Measurements from ENCODE around the gene CKAP5.
"Not testable (repeated sequence)": the region's sequence is repeated elsewhere in the genome, so short reads cannot be mapped to it uniquely, and the experiment has no call there.

CKAP5 gene

DNA sequence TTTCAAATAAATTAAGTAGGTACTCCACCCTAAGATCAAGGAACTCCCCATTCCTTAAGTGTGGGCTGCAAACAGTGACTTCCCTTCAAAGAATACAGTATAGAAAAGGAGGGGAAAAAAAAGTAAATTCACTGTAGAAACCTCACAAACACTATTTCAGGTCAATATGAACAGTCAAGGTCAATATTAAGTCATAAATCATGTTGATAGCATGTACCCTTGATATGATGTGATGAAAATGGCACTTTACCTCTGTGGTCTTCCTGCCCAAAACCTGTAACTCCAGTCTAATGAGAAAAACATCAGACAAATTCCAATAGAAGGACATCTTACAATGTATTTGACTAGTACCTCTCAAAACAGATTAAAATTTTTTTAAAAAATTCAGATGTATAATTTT lies 8.2 kb downstream of the CKAP5 start:
- TF ChIP-seq GATA1 (IDR thresholded peaks at IDR 0.05; ENCODE audit: low read depth, low read length): no peak
- TF ChIP-seq POLR2A (IDR thresholded peaks at IDR 0.05; ENCODE audit: low read length): no peak
- DNase-seq: no peak

- no peak for TF ChIP-seq GATA1 (IDR thresholded peaks at IDR 0.05; ENCODE audit: low read depth, low read length)
- no peak for TF ChIP-seq POLR2A (IDR thresholded peaks at IDR 0.05; ENCODE audit: low read length)
These were observed 9.2 kb downstream of the CKAP5 start for GRCh38 chr11:46836870-46837269.

GRCh38 chr11:46836431-46836830 lies 9.6 kb downstream of the CKAP5 start:
- TF ChIP-seq GATA1 (IDR thresholded peaks at IDR 0.05; ENCODE audit: low read depth, low read length) (no peak), POLR2A (IDR thresholded peaks at IDR 0.05; ENCODE audit: low read length) (no peak)
- DNase-seq: no peak

More at GRCh38 chr11:46836870-46837269, 9.2 kb downstream of the CKAP5 start:
- peak in 1 of 2 experiments; percentile 41 for DNase-seq

DNA sequence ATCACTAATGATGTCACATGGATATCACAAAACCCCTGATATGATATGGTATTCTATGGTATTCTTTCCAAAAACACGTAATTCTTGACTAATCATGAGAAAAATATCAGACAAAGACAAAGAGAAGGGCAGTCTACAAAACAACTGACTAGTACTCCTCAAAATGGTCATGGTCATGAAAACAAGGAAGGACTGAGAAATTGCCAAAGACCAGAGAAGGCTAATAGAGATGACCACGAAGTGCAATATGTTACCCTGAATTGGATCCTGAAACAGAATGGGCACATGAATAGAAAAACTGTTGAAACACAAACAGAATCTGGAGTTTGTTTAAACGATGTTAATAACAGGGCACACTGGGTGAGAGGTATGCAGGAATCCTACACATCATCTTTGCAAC lies 10.2 kb downstream of the CKAP5 start:
- DNase-seq: no peak
- TF ChIP-seq GATA1 (IDR thresholded peaks at IDR 0.05; ENCODE audit: low read depth, low read length) (no peak), POLR2A (IDR thresholded peaks at IDR 0.05; ENCODE audit: low read length) (no peak)

DNA sequence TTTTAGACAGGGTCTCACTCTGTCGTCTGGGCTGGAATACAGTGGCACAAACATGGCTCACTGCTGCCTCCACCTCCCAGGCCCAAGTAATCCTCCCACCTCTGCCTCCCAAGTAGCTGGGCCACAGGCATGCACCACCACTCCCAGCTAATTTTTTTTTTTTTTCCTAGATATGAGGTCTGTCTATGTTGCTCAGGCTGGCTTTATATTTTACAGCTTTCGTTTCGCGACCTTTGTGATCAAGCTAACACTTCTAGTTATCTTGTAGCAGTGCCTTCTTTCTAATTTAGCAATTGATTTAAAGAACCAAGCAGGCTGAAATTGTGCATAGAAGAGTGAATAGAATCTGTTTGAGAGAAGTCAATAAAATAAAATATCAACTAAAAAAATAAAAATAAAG lies 11.3 kb downstream of the CKAP5 start:
- no peak for TF ChIP-seq GATA1 (IDR thresholded peaks at IDR 0.05; ENCODE audit: low read depth, low read length)
- no peak for TF ChIP-seq POLR2A (IDR thresholded peaks at IDR 0.05; ENCODE audit: low read length)
- no peak for DNase-seq

DNA sequence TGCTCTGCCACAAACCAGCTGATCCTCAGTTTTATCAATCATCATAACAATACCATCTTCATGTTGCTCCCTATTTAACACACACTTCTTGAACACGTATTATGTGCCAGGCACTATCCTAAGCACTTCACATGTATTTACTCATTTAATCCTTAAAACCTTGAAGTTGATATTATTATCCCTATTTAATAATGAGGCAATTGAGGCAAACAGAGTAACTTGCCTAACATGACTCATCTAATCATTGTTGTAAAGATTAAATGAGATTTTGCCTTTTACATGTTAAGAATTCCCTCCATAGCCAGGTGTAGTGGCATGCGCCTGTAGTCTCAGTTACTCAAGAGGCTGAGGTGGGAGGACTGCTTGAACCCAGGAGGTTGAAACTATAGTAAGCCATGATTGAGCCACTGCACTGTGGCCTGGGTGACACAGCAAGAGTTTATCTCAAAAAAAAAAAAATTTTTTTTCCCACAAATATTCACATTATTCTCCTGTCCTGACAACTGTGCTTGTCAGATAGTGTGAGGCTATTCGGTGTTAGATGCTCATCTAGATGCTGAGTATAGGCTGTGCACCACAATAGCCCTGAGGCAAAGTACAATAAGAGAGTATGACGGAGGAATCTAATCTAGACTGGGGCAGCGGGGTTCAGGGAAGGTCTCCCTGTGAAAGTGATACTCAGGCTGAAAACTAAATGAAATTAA lies 13.4 kb downstream of the CKAP5 start:
- no peak for TF ChIP-seq GATA1 (IDR thresholded peaks at IDR 0.05; ENCODE audit: low read depth, low read length)
- TF ChIP-seq POLR2A (IDR thresholded peaks at IDR 0.05; ENCODE audit: low read length): no peak
- DNase-seq: peak; percentile 69 to 87

- DNase-seq: peak; percentile 21 to 38
- TF ChIP-seq POLR2A (IDR thresholded peaks at IDR 0.05; ENCODE audit: low read length) (no peak), GATA1 (IDR thresholded peaks at IDR 0.05; ENCODE audit: low read depth, low read length) (no peak)
These were observed 18.1 kb downstream of the CKAP5 start for GRCh38 chr11:46827995-46828394.

DNA sequence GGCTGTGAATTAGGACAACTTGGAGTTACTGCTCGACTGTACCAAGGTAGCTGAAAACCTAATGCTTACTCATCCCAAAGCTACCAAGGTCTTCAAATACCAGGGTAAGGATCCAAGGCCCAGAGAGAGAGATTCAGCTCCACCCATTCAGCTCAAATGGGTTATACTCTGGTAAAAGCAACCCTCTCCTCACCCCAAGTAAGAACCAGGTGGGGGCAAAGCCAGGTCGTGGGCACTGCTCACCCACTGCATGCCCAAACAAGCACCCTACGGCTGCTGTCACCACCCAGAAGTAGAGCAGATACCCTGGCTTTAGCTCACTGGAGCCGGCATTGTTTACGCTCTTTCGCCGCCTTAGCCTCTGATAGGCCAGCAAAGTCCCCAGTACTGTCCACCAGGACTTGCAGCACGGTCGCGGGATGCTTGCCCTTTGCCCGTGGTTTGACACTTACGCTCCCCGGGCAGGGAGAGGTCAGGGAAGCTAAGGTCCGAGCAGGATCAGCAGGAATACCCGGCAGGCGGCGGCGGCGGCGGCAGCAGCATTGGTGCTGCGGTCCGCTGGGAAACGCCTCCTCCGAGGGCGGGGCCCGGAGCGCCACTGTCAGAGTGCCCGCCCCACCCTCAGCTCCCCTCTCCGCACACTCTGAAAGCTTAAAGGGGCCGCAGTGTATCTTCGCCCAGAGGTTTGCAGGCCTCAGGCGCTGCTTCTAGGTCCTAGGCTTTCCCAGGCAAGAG lies 19.6 kb downstream of the CKAP5 start:
- TF ChIP-seq GATA1 (IDR thresholded peaks at IDR 0.05; ENCODE audit: low read depth, low read length): no peak
- TF ChIP-seq POLR2A (IDR thresholded peaks at IDR 0.05; ENCODE audit: low read length): no peak
- peak; percentile 83 to 87 for DNase-seq

DNA sequence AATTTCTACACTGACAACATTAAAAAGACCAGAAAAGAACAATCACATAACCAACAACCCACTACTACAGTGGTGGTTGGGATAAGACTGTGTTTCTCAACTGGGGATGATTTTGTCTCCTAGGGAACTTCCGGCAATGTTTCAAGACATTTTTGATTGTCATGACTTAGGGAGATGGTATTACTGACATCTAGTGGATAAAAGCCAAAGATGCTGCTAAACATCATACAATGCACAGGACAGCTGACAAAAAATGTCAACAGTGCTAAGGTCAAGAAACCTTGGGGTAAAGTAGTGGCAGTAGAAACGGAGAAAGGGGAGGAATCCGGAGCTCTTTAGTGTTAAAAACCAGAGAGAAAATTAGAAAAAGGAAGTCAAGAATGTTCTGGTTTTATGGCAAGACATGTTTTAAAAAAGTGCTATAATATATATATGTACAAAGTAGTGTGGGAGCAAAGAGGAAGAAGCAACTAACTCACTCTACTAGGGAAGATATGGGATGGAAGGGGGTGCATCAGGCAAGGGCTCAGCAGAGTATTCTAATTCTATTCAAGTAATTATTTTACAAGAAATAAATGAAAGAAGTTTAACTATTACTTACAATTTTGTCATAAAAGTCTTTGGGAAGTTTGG lies 37.2 kb downstream of the CKAP5 start:
- DNase-seq: peak; percentile 42

DNA sequence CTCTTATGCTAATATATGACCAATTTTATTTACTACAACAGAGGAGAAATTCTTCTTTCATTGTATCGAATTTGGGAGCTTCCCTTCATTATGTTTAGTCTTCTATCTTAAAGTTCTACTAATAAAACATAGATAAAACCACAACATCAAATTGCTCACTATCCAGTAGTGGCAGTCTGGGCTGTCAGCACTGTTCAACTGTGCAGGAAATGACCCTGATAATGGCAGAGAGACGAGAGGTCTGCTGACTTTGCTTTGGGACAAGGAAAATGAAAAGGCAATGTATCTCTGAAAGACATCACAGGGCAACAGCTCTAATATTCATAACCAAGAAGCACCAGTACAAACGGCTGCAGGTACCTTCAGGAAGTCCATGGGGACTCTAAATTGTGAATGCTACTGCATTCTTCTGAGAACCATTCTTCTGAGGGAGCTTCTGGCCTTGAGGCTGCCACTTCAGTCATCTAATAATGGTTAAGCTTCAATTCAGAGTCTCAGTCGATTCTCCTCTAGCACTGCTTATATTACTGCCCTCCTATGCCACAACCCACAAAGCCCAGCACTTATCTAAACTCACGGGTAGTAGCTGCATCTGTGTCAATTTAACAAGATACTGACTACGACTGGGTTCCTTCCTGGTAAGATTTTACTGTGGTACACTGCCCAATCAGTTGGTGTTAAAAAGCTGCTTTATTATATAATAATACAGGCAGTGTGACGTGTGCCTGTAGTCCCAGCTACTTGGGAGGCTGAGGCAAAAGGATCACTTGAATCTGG lies 44.2 kb downstream of the CKAP5 start:
- TF ChIP-seq POLR2A (IDR thresholded peaks at IDR 0.05; ENCODE audit: low read length) (no peak), GATA1 (IDR thresholded peaks at IDR 0.05; ENCODE audit: low read depth, low read length) (no peak)
- DNase-seq: no peak

More for the DNA sequence above, 37.2 kb downstream of the CKAP5 start:
- TF ChIP-seq GATA1 (IDR thresholded peaks at IDR 0.05; ENCODE audit: low read depth, low read length): no peak
- TF ChIP-seq POLR2A (IDR thresholded peaks at IDR 0.05; ENCODE audit: low read length): no peak

GRCh38 chr11:46800177-46800576 lies 45.9 kb downstream of the CKAP5 start:
- TF ChIP-seq GATA1 (IDR thresholded peaks at IDR 0.05; ENCODE audit: low read depth, low read length) (no peak), POLR2A (IDR thresholded peaks at IDR 0.05; ENCODE audit: low read length) (no peak)
- DNase-seq: no peak

DNA sequence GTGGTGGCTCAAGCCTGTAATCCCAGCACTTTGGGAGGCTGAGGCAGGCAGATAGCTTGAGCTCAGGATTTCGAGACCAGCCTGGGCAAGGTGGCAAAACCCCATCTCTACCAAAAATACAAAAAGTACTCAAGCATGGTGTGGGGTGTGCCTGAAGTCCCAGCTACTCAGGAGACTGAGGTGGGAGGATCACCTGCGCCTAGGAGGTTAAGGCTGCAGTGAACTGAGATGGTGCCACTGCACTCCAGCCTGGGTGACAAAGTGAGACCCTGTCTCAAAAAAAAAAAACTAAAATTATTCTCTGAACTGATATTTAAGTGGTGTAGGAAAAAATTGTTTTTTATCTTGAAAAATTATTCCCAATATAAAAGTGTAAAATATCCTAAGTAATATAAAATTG lies 46.4 kb downstream of the CKAP5 start:
- not testable (repeated sequence) for DNase-seq

GRCh38 chr11:46778416-46778815 lies 67.7 kb downstream of the CKAP5 start:
- TF ChIP-seq POLR2A (IDR thresholded peaks at IDR 0.05; ENCODE audit: low read length): no peak
- TF ChIP-seq GATA1 (IDR thresholded peaks at IDR 0.05; ENCODE audit: low read depth, low read length): no peak
- no peak for DNase-seq

DNA sequence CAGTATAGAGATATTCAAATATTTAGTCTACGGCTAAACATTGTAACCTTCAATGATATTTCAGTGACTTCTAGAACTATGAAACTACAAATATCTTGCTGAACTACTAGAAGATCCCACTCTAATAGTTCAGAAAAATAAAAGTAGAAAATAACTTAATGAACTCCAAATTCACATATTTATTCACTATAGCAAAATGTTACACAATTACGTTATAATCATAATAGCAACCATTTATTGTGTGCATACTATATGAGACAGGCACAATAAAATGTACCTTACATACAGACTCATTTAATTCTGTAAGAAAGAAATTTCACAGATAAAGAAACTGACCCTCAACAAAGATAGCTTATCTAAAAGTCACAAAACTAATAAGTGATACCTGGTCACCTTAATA lies 69.2 kb downstream of the CKAP5 start:
- TF ChIP-seq POLR2A (IDR thresholded peaks at IDR 0.05; ENCODE audit: low read length) (no peak), GATA1 (IDR thresholded peaks at IDR 0.05; ENCODE audit: low read depth, low read length) (no peak)
- DNase-seq: no peak

Data from erythroblast (primary cell).